ENCODE measurements around the gene IL21. TPM values are rescaled to one million over a fixed set of nuclear protein-coding genes. Genes with fewer than 3 reads are reported as not detected.

Gene IL21
- total RNA-seq (2021) (not detected in 3 replicates), Bru-seq, nascent RNA (not detected)
- long read RNA-seq, experiment 1: 0 reads
- long read RNA-seq, experiment 2: 0 reads
- long read RNA-seq, experiment 3: 0 reads

GRCh38 chr4:122621016-122621507, at the start of gene IL21:
Gene IL21 (minus strand): TSS chr4:122621066. CDS start chr4:122621011, 55 bp downstream.
- POLR2A ChIA-PET: no interaction called here
- Mint-ChIP-seq H3K4me1 (peaks cover 23% of the 10 kb centered on the region), H3K36me3 (no peaks in the 10 kb centered on the region), H3K4me3 (no peak within 1 kb of the TSS), H3K27me3 (ENCODE audit: low read depth) (no peaks in the 10 kb centered on the region), H3K9me3 (no peaks in the 10 kb centered on the region), H3K27ac (no peak within 1 kb of the TSS)
- ATAC-seq (no peak), DNase-seq (ENCODE audit: low spot score) (no peak)
- TF ChIP-seq SOX15 (CRISPR knock-in tag; IDR thresholded peaks at IDR 0.05): no peak
- TF ChIP-seq FOXP1 (CRISPR knock-in tag; IDR thresholded peaks at IDR 0.05; ENCODE audit: borderline replicate concordance): no peak
- TF ChIP-seq AR (CRISPR knock-in tag; IDR thresholded peaks at IDR 0.05): no peak
- TF ChIP-seq IRF1 (CRISPR knock-in tag; IDR thresholded peaks at IDR 0.05): no peak
- no peak for TF ChIP-seq NR2C2 (CRISPR knock-in tag; IDR thresholded peaks at IDR 0.05)
- TF ChIP-seq ZNF263 (CRISPR knock-in tag; IDR thresholded peaks at IDR 0.05; ENCODE audit: low read depth): no peak
- no peak for TF ChIP-seq ATF3 (CRISPR knock-in tag; conservative IDR thresholded peaks at IDR 0.05)
- no peak for TF ChIP-seq CBFB (CRISPR knock-in tag; IDR thresholded peaks at IDR 0.05; ENCODE audit: low read depth)
- TF ChIP-seq ESRRA (CRISPR knock-in tag; IDR thresholded peaks at IDR 0.05; ENCODE audit: borderline replicate concordance): no peak
- no peak for TF ChIP-seq ZNF396 (CRISPR knock-in tag; IDR thresholded peaks at IDR 0.05; ENCODE audit: borderline replicate concordance)
- TF ChIP-seq RORB (CRISPR knock-in tag; IDR thresholded peaks at IDR 0.05): no peak
- TF ChIP-seq SMAD3 (CRISPR knock-in tag; IDR thresholded peaks at IDR 0.05; ENCODE audit: borderline replicate concordance): no peak
- TF ChIP-seq E2F4 (CRISPR knock-in tag; IDR thresholded peaks at IDR 0.05; ENCODE audit: borderline replicate concordance, low read depth): no peak
- TF ChIP-seq GRHL2 (CRISPR knock-in tag; IDR thresholded peaks at IDR 0.05; ENCODE audit: insufficient replicate concordance, severe bottlenecking): no peak
- CTCF ChIA-PET: no interaction called here

GRCh38 chr4:122669911-122670738, 49.3 kb upstream of the IL21 start:
- H3K27ac Mint-ChIP-seq: no peak overlapping the region
- DNase-seq (ENCODE audit: low spot score) (no peak), ATAC-seq (no peak)
- H3K27me3 Mint-ChIP-seq (ENCODE audit: low read depth): no peaks in the 10 kb centered on the region; the same call in 1 of the 2 replicates
- POLR2A ChIA-PET: no interaction called here
- CTCF ChIA-PET: no interaction called here
- peaks cover 14% of the 10 kb centered on the region for H3K4me1 Mint-ChIP-seq
- H3K36me3 Mint-ChIP-seq: no peaks in the 10 kb centered on the region
- TF ChIP-seq SMAD3 (CRISPR knock-in tag; IDR thresholded peaks at IDR 0.05; ENCODE audit: borderline replicate concordance) (no peak), MYBL2 (CRISPR knock-in tag; IDR thresholded peaks at IDR 0.05) (no peak), ZNF232 (CRISPR knock-in tag; IDR thresholded peaks at IDR 0.05) (no peak)
- peaks cover 7% of the 10 kb centered on the region for H3K9me3 Mint-ChIP-seq
- no peak overlapping the region for H3K4me3 Mint-ChIP-seq

GRCh38 chr4:122668241-122668640, 47.4 kb upstream of the IL21 start:
- H3K27ac Mint-ChIP-seq: no peak overlapping the region
- TF ChIP-seq ZSCAN18 (CRISPR knock-in tag; IDR thresholded peaks at IDR 0.05) (no peak), ZNF219 (CRISPR knock-in tag; IDR thresholded peaks at IDR 0.05; ENCODE audit: borderline replicate concordance) (no peak), ESRRA (CRISPR knock-in tag; IDR thresholded peaks at IDR 0.05; ENCODE audit: borderline replicate concordance) (no peak), ATF1 (CRISPR knock-in tag; IDR thresholded peaks at IDR 0.05) (no peak), USF1 (CRISPR knock-in tag; IDR thresholded peaks at IDR 0.05) (no peak), IRF2 (CRISPR knock-in tag; IDR thresholded peaks at IDR 0.05; ENCODE audit: borderline replicate concordance, low read depth) (no peak), ATF6 (CRISPR knock-in tag; IDR thresholded peaks at IDR 0.05) (no peak)

More at GRCh38 chr4:122668241-122668640, 47.4 kb upstream of the IL21 start:
- Mint-ChIP-seq H3K9me3 (peaks cover 7% of the 10 kb centered on the region), H3K4me3 (no peak overlapping the region), H3K36me3 (no peaks in the 10 kb centered on the region), H3K27me3 (ENCODE audit: low read depth) (no peaks in the 10 kb centered on the region), H3K4me1 (peaks cover 3% of the 10 kb centered on the region)
- no peak for ATAC-seq
- POLR2A ChIA-PET: no interaction called here
- DNase-seq (ENCODE audit: low spot score): no peak
- CTCF ChIA-PET: no interaction called here
